AG04449 (cell line): ENCODE results near the gene RAB8B.

Experiments
- CTCF ChIA-PET: fragments of 350-600 bp; formaldehyde crosslinking; extraction: SDS; loops from one replicate; lab custom pipeline; 2021; ENCODE audit warnings: antibody characterized with exemption; lab: Yijun Ruan, JAX
- POLR2A ChIA-PET: fragments of 400-600, 350-600 bp; formaldehyde crosslinking; extraction: SDS; loops from one replicate; lab custom pipeline; 2020; ENCODE audit warnings: antibody characterized with exemption, inconsistent platforms; lab: Yijun Ruan, JAX
- DNase-seq: peaks from one replicate; pipeline ENCODE4 v3.0.0-alpha.2; 2010; ENCODE audit warnings: low read depth, low spot score
- H3K4me3 ChIP-seq: 2 replicates; pipeline ENCODE4 v1.5.1; 2011; ENCODE audit warnings: low read depth, mild to moderate bottlenecking, control low read depth, low read length
- CTCF ChIP-seq: IDR thresholded peaks from one replicate; pipeline ENCODE4 v1.5.1; 2011; ENCODE audit warnings: mild to moderate bottlenecking, moderate library complexity, low read length, control low read depth, inconsistent platforms; ENCODE audit not compliant: insufficient read depth; ENCODE audit errors: missing control alignments

Gene RAB8B

GRCh38 chr15:63256433-63257274 lies 67.2 kb downstream of the RAB8B start:
- no peak for TF ChIP-seq CTCF
- CTCF ChIA-PET: no interaction called here
- peak; percentile 68 for DNase-seq
- H3K4me3 ChIP-seq: no peak overlapping the region
- POLR2A ChIA-PET: interaction anchor here (1.2 kb wide), 1 partner anchor 100 kb away, joined by 6 read pairs; the partner anchor contains the start of gene RPS27L

GRCh38 chr15:63258658-63259057 lies 69.3 kb downstream of the RAB8B start:
- ChIA-PET CTCF (no interaction called here), POLR2A (no interaction called here)
- no peak for TF ChIP-seq CTCF
- no peak overlapping the region for H3K4me3 ChIP-seq
- DNase-seq: no peak

- no peak for TF ChIP-seq CTCF
- H3K4me3 ChIP-seq: no peak overlapping the region
- ChIA-PET CTCF (interaction anchor here (1.3 kb wide), 2 partner anchors 43 to 143 kb away, joined by 4 read pairs; no protein-coding TSS in a partner anchor), POLR2A (no interaction called here)
- no peak for DNase-seq
Observed at GRCh38 chr15:63260791-63261190, 71.4 kb downstream of the RAB8B start.

- TF ChIP-seq CTCF: no peak
- H3K4me3 ChIP-seq: no peak overlapping the region
- ChIA-PET CTCF (interaction anchor here (1.3 kb wide), 1 partner anchor 143 kb away, joined by 4 read pairs; no protein-coding TSS in a partner anchor), POLR2A (interaction anchor here (0.5 kb wide), 1 partner anchor 770 kb away, joined by 3 read pairs; no protein-coding TSS in a partner anchor)
- no peak for DNase-seq
Observed at GRCh38 chr15:63261311-63261710, 71.9 kb downstream of the RAB8B start.

- H3K4me3 ChIP-seq: no peak overlapping the region
- DNase-seq: no peak
- no peak for TF ChIP-seq CTCF
- POLR2A ChIA-PET: no interaction called here
- CTCF ChIA-PET: interaction anchor here (1.4 kb wide), 1 partner anchor 10 kb away, joined by 5 read pairs; no protein-coding TSS in a partner anchor
Observed at GRCh38 chr15:63263519-63263918, 74.1 kb downstream of the RAB8B start.

GRCh38 chr15:63264688-63265293 lies 75.4 kb downstream of the RAB8B start:
- DNase-seq: no peak
- POLR2A ChIA-PET: no interaction called here
- CTCF ChIA-PET: interaction anchor here (1.4 kb wide), 1 partner anchor 9 kb away, joined by 5 read pairs; no protein-coding TSS in a partner anchor
- no peak overlapping the region for H3K4me3 ChIP-seq
- TF ChIP-seq CTCF: no peak
